HUDEP-2 (cell line): ENCODE results near the gene PDSS2.
"Not testable (repeated sequence)": the region's sequence is repeated elsewhere in the genome, so short reads cannot be mapped to it uniquely, and the experiment has no call there.

ENCODE experiments used
- DNase-seq, 76 experiments: peaks; one replicate each; lab custom pipeline; 2025; ENCODE audit not compliant: unreplicated experiment in 76 of 76; lab: John Stamatoyannopoulos, UW

PDSS2 gene

GRCh38 chr6:107231243-107231642 lies 228.1 kb downstream of the PDSS2 start:
- no peak for DNase-seq

DNA sequence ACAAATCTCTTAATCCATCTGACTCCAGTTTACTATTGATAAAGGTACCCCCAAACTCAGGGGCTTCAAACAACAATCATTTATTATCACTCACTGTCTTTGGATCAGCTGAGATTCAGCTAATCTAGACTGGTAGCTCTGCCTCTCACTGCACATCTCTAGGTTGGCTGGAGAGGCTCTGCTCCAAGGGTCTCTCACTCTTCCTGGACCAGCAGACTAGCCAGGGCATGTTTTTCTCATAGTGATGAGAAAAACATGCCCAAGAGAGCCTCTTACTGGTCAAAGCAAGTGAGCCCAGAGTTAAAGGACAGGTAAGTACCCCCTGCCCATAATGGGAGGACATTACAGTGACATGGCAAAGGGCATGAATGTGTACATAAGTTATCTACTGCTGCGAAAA lies 228.9 kb downstream of the PDSS2 start:
- DNase-seq: no peak

DNA sequence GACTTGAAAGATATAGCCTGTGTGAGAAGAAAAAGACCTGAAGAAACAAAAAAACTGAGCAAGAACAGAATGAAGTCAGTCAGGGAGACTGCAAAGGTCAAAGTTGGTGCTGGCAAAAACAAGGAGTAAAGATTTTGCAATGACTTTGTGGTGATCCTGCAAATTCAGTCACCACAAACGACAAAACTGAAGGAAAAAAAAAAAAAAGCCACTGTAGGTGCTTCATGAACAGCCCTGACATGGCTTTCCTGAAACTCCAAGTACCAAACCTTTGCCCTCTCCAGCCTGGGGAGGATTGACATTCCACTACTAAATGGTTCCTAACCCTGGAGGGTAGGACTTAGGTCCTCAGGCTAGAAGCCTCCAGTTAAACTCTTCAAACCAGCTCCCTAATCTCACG lies 229.3 kb downstream of the PDSS2 start:
- DNase-seq: no peak

GRCh38 chr6:107228754-107229153 lies 230.6 kb downstream of the PDSS2 start:
- DNase-seq: no peak

GRCh38 chr6:107221519-107221918 lies 237.8 kb downstream of the PDSS2 start:
- DNase-seq: no peak

GRCh38 chr6:107219851-107220250 lies 239.5 kb downstream of the PDSS2 start:
- no peak for DNase-seq

- DNase-seq: no peak
These were observed 241.2 kb downstream of the PDSS2 start for GRCh38 chr6:107218142-107218541.

DNA sequence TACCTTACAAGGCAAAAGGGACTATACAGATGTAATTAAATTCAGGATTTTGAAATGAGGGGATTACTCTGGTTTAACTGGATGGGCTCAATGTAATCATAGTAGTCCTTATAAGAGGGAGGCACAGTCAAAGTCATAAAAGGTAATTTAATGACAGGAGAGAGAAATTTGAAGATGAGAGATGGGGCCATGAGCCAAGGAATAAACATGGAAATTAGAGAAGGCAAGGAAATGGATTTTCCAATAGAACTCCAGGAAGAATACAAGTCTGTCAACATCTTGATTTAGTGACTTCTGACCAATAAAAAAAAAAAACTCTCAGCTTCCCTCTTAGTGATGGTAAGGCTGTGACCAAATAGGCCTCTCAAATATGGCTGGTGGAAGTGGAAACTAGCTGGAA lies 242.1 kb downstream of the PDSS2 start:
- no peak for DNase-seq

DNA sequence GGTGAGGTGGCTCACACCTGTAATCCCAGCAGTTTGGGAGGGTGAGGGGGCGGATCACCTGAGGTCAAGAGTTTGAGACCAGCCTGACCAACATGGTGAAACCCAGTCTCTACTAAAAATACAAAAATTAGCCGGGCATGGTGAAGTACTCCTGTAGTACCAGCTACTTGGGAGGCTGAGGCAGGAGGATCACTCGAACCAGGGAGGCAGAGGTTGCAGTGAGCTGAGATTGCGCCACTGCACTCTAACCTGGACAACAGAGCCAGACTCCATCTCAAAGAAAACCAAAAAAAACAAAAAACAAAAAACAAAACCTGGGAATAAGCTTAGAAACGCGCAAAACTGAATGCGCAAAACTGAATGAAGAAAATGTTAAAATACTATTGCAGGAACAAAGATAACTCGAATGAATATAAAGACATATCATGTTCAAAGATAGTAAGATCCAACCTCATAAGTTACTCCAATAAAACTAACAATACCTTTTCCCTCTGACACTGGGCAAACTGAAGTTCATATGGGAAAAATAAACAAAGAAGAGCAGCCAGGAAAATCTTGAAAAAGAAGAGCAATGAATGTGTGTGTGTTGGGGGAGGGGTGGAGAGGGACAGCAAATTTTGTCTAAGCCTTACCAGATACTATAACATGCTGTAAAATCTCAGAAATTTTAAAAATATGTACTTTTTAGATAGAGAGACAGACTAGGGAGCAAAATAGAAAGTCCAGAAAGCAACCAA lies 243.0 kb downstream of the PDSS2 start:
- DNase-seq: no peak

GRCh38 chr6:107215334-107215733 lies 244.0 kb downstream of the PDSS2 start:
- DNase-seq: no peak

DNA sequence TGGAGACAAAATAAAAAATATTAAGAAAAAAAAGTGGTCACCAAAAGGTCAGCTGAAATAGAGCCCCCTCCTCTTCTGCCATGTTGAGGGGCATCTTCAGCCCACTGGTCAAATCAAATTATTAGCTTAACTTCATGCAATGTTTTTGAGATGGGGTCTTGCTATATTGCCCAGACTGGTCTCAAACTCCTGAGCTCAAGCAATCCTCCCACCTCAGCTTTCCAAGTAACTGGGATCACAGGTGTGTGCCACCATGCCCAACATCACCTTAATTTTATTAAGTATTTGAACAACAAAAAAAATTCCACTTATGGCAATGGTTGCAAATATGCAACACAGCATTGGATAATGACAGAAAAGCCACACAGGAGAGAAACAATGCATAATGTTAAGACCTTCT lies 244.7 kb downstream of the PDSS2 start:
- no peak for DNase-seq

- no peak for DNase-seq
These were observed 249.7 kb downstream of the PDSS2 start for GRCh38 chr6:107209406-107210305.

DNA sequence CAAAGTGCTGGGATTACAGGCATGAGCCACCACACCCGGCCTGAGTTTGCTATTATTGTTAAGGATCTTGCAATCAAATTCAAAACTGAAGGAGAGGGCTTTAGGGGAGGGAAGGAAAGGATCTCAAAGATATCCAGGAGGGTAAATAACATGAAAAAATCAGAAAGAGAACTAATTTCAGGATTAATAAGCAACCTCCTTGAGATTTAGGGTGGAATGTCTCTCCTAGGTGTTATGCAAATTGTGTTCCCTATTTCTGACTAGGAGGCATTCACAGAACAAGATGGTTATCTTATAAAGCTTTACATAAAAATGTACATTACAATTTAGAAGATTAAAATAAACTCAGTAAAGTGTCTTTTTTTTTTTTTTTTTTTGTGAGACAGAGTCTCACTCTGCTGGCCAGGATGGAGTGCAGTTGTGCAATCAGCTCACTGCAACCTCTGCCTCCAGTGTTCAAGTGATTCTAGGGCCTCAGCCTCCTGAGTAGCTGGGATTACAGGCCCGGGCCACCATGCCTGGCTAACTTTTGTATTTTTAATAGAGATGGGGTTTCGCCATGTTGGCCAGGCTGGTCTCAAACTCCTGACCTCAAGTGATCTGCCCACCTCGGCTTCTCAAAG lies 252.0 kb downstream of the PDSS2 start:
- DNase-seq: no peak

DNA sequence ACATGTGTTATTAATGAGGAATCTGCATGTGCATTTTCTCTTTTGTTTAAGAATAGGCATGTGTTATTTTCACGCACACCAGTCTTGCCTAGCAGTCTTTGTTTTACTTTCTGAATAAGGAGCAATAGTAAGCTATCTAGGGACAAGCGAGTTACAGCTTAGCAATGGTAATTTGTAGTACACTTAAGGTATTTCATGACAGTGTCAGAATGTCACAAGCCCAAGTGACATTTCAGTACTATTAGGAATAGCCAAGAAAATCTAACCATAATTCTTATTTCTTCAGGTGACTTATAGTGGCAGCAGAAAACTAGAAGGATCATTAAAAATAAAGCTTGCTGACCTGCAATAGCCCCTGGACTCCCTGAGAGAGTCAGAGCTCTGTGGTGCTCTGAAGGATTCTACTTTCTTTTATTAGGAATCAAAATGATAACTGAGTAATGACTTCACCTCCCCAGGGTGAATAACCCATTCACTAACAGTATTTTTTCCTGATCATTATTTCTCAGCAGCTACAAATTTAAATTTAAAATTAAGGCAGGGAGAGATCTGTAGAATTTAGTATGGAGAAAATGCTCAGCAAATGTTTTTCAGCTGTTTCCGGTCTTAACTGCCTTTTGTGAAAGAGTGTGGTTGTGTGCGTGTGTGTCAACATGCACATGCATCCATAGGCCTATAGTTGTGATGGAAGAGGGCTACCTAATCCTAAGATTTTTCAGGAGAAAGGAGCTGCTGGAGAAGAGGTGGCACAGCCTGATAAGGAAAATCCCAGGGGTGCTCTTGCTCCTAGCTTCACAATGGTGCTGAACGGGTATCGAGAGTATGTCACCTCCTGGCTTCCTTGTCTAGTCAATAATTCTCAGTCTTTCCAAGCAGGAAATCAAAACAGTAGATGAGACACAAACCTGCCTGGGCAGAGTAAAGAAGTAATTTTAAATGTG lies 254.0 kb downstream of the PDSS2 start:
- DNase-seq: no peak

DNA sequence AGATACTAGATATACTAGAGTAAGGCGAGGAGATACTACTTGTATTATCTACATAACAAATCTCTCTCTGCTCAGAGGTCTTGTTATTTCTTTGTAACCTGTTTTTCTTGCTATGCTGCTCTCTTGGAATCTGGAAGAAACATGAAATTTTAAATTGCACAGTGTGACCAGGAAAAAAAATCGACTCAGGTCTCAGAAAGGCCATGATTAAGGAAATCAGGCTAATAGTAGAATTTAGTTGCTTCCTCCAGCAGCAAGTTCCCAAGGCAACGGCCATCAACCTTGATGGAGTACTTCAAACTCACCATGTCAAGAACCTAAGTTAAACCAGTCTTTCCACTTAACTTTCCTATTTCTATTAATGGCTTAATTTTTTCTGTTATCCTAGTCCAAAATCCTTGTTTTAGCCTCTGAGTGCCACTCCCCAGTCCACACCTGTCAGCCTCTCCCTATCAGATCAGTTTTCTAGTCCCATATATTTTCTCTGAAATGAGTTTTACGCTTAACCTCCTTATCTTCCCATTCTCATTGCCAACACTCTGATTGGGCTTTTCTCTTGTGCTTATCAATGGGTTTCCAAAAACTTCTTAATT lies 256.4 kb downstream of the PDSS2 start:
- DNase-seq: no peak

GRCh38 chr6:107198631-107199416 lies 260.5 kb downstream of the PDSS2 start:
- no peak for DNase-seq

DNA sequence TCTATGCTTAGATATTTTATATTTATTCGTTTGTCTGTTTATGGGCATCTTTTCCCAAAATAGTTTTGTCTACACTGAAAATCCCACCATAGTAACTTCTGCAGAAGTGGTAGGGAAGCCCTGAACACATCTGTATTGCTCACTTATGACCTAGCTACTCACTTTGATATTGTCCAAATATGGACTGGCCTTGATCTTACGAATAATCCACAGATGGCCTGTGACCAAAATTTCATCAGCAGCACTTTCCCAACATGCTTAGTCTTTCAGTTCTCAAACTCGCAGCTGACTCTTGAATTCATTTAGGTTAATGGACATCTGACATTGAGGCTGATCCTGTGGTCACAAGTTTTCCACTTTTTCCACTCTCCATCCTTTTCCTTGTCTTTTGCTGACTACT lies 263.2 kb downstream of the PDSS2 start:
- no peak for DNase-seq

DNA sequence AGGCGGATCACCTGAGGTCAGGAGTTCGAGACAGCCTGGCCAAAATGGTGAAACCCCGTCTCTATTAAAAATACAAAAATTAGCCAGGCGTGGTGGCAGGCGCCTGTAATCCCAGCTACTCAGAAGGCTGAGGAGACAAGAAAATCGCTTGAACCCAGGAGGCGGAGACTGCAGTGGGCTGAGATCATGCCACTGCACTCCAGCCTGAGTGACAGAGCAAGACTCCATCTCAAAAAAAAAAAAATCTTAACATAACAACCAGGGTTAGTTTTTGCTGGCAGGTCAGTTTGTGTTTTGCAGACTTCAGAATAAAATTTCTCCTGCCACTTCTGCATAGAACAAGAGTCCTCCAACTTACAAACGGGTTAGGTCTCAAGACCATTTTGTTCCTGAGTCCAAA lies 264.6 kb downstream of the PDSS2 start:
- DNase-seq: not testable (repeated sequence)

- DNase-seq: no peak
These were observed 266.5 kb downstream of the PDSS2 start for GRCh38 chr6:107192830-107193229.
